ENCODE data around the gene DLX6. TPM values are rescaled to one million over a fixed set of nuclear protein-coding genes. Genes with fewer than 3 reads are reported as not detected.

Gene DLX6
- total and polyA plus RNA-seq, 4 donors, result not detected

DNA sequence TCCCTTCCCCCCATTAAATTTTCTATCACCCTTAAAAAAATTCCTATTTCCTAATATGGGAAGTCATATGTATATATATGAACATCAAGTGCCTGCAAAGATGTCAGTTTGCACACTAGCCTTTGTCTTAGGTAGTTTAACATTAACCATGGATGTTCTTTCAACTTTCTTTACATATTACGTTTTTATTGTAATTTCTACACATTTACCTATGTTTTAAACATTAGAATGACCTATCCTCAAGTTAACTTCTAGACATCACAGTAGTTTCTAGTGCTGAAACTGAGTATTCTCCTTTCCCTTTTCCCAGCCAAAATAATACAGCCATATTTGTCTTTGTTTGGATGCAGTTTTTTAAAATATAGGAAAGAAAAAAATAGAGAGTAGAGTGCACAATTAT is 5.8 kb downstream of the DLX6 start:
- TF ChIP-seq, protein P1, sequence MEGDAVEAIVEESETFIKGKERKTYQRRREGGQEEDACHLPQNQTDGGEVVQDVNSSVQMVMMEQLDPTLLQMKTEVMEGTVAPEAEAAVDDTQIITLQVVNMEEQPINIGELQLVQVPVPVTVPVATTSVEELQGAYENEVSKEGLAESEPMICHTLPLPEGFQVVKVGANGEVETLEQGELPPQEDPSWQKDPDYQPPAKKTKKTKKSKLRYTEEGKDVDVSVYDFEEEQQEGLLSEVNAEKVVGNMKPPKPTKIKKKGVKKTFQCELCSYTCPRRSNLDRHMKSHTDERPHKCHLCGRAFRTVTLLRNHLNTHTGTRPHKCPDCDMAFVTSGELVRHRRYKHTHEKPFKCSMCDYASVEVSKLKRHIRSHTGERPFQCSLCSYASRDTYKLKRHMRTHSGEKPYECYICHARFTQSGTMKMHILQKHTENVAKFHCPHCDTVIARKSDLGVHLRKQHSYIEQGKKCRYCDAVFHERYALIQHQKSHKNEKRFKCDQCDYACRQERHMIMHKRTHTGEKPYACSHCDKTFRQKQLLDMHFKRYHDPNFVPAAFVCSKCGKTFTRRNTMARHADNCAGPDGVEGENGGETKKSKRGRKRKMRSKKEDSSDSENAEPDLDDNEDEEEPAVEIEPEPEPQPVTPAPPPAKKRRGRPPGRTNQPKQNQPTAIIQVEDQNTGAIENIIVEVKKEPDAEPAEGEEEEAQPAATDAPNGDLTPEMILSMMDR (IDR thresholded peaks at IDR 0.05; ENCODE audit: control extremely low read depth, extremely low read depth), result no peak
- Histone ChIP-seq H3K9ac (ENCODE audit: insufficient read depth in 1 of 2, low read length in 2 of 2) (no peak overlapping the region), H3K4me1 (ENCODE audit: control insufficient read depth in 5 of 5, insufficient read depth in 5 of 5, low read length in 5 of 5) (peaks cover 0 to 10% (median 0%) of the 10 kb centered on the region in 5 donors), H3K27me3 (ENCODE audit: control insufficient read depth in 3 of 3, insufficient read depth in 3 of 3, low read length in 2 of 3) (peaks cover 26 to 96% (median 95%) of the 10 kb centered on the region in 3 donors), H3K27ac (ENCODE audit: low read depth in 1 of 2, low read length in 1 of 2) (no peak overlapping the region), H3K36me3 (ENCODE audit: control insufficient read depth in 4 of 4, insufficient read depth in 4 of 4, low read length in 4 of 4) (no peaks in the 10 kb centered on the region), H3K4me3 (no peak overlapping the region), H3K9me3 (ENCODE audit: control insufficient read depth in 4 of 4, insufficient read depth in 3 of 4, low read length in 3 of 4) (peaks cover 0 to 15% (median 0%) of the 10 kb centered on the region in 4 donors)
- DNase-seq, result no peak
- 5 to 18% methylated on average over 1 of the region's 1 CpG for WGBS, 2 donors
- no peak for ATAC-seq (ENCODE audit: insufficient read depth, low FRiP score)

GRCh38 chr7:97011536-97012364 is 6.4 kb downstream of the DLX6 start:
- WGBS, 2 donors, result 16 to 18% methylated on average over 15 of the region's 15 CpGs
- Histone ChIP-seq H3K27me3 (ENCODE audit: control insufficient read depth in 3 of 3, insufficient read depth in 3 of 3, low read length in 2 of 3) (peaks cover 23 to 100% (median 96%) of the 10 kb centered on the region in 3 donors), H3K9ac (ENCODE audit: insufficient read depth in 1 of 2, low read length in 2 of 2) (no peak overlapping the region), H3K4me3 (no peak overlapping the region), H3K4me1 (ENCODE audit: control insufficient read depth in 5 of 5, insufficient read depth in 5 of 5, low read length in 5 of 5) (peaks cover 0 to 11% (median 0%) of the 10 kb centered on the region in 5 donors), H3K27ac (ENCODE audit: low read depth in 1 of 2, low read length in 1 of 2) (no peak overlapping the region), H3K9me3 (ENCODE audit: control insufficient read depth in 4 of 4, insufficient read depth in 3 of 4, low read length in 3 of 4) (peaks cover 0 to 17% (median 0%) of the 10 kb centered on the region in 4 donors), H3K36me3 (ENCODE audit: control insufficient read depth in 4 of 4, insufficient read depth in 4 of 4, low read length in 4 of 4) (no peaks in the 10 kb centered on the region)
- no peak for ATAC-seq (ENCODE audit: insufficient read depth, low FRiP score)
- DNase-seq, result peak in 1 of 3 donors; percentile 30
- TF ChIP-seq, protein P1 (IDR thresholded peaks at IDR 0.05; ENCODE audit: control extremely low read depth, extremely low read depth), result no peak

GRCh38 chr7:97012365-97013133 is 7.2 kb downstream of the DLX6 start:
- no peak overlapping the region for H3K9ac ChIP-seq (ENCODE audit: insufficient read depth in 1 of 2, low read length in 2 of 2)
- H3K4me1 ChIP-seq (ENCODE audit: control insufficient read depth in 5 of 5, insufficient read depth in 5 of 5, low read length in 5 of 5), result peaks cover 0 to 14% (median 0%) of the 10 kb centered on the region in 5 donors
- TF ChIP-seq, protein P1 (IDR thresholded peaks at IDR 0.05; ENCODE audit: control extremely low read depth, extremely low read depth), result no peak
- 10 to 13% methylated on average over 21 of the region's 21 CpGs for WGBS, 2 donors
- H3K4me3 ChIP-seq, result no peak overlapping the region
- ATAC-seq (ENCODE audit: insufficient read depth, low FRiP score) (no peak), DNase-seq (peak in 1 of 3 donors; percentile 26)
- H3K27ac ChIP-seq (ENCODE audit: low read depth in 1 of 2, low read length in 1 of 2), result no peak overlapping the region
- H3K27me3 ChIP-seq (ENCODE audit: control insufficient read depth in 3 of 3, insufficient read depth in 3 of 3, low read length in 2 of 3), result peaks cover 26 to 99% (median 95%) of the 10 kb centered on the region in 3 donors
- no peaks in the 10 kb centered on the region for H3K36me3 ChIP-seq (ENCODE audit: control insufficient read depth in 4 of 4, insufficient read depth in 4 of 4, low read length in 4 of 4)
- H3K9me3 ChIP-seq (ENCODE audit: control insufficient read depth in 4 of 4, insufficient read depth in 3 of 4, low read length in 3 of 4), result peaks cover 0 to 14% (median 0%) of the 10 kb centered on the region in 4 donors

Measured in lung (tissue), 12 donors.